PC-9 (cell line): ENCODE results near the gene SPRR1A. TPM values are rescaled to one million over a fixed set of nuclear protein-coding genes. Genes with fewer than 3 reads are reported as not detected.
A peak's percentile ranks its signal among the peaks of the same experiment; 100 is the strongest.

Experiments
- BruUV-seq: library from RNA; stranded (reverse); fragments of 400-500 nt; replicated peaks from 2 replicates; lab custom pipeline; 2021; lab: Mats Ljungman, UMichigan
- CTCF ChIA-PET: fragments of 300-600 bp; sonication (Branson Sonifier 250); formaldehyde crosslinking; loops from one replicate; lab custom pipeline; 2022; ENCODE audit warnings: antibody characterized with exemption; lab: Charles Lee
- POLR2A ChIA-PET: fragments of 300-600 bp; sonication (Branson Sonifier 250); formaldehyde crosslinking; loops from one replicate; lab custom pipeline; 2022; ENCODE audit warnings: antibody characterized with exemption; ENCODE audit not compliant: unreplicated experiment; lab: Charles Lee
- DNase-seq, 2 experiments: peaks; one replicate each; pipeline versions ENCODE4 v3.0.0 to v3.0.0-alpha.2; 2015 to 2022; ENCODE audit warnings: mixed read lengths in 1 of 2
- H2AFZ ChIP-seq: fragments of 200-600 bp; sonication (generic); 2 replicates; pipeline ENCODE4 v1.8.1; 2017; ENCODE audit warnings: antibody characterized with exemption
- H3F3A ChIP-seq: fragments of 200-600 bp; sonication (generic); 2 replicates; pipeline ENCODE4 v1.8.1; 2017; ENCODE audit warnings: antibody characterized with exemption, mild to moderate bottlenecking, low read depth; ENCODE audit not compliant: insufficient read depth
- H3K27ac ChIP-seq: fragments of 200-600 bp; sonication (generic); 2 replicates; pipeline ENCODE4 v1.6.1; 2016; ENCODE audit warnings: mixed run types
- H3K27me3 ChIP-seq: fragments of 200-600 bp; sonication (generic); 2 replicates; pipeline ENCODE4 v1.6.1; 2016; ENCODE audit warnings: low read depth, mixed run types; ENCODE audit not compliant: insufficient read depth
- H3K36me3 ChIP-seq: fragments of 200-600 bp; sonication (generic); 2 replicates; pipeline ENCODE4 v1.6.1; 2016; ENCODE audit warnings: low read depth, mixed run types
- H3K4me1 ChIP-seq: fragments of 200-600 bp; sonication (generic); replicated peaks from 2 replicates; pipeline ENCODE4 v1.6.1; 2016; ENCODE audit warnings: mixed run types; ENCODE audit not compliant: insufficient read depth
- H3K4me2 ChIP-seq: fragments of 200-600 bp; sonication (generic); 2 replicates; pipeline ENCODE4 v1.6.1; 2017; ENCODE audit warnings: mixed run types
- H3K4me3 ChIP-seq: fragments of 200-600 bp; sonication (generic); 2 replicates; pipeline ENCODE4 v1.6.1; 2016; ENCODE audit warnings: mixed run types
- H3K79me2 ChIP-seq: fragments of 200-600 bp; sonication (generic); 2 replicates; pipeline ENCODE4 v1.6.1; 2017; ENCODE audit warnings: low read depth, mixed run types
- H3K9me2 ChIP-seq: fragments of 200-600 bp; sonication (generic); 2 replicates; pipeline ENCODE4 v1.8.1; 2017; ENCODE audit warnings: mild to moderate bottlenecking; ENCODE audit not compliant: insufficient read depth
- H3K9me3 ChIP-seq: fragments of 200-600 bp; sonication (generic); 2 replicates; pipeline ENCODE4 v1.8.1; 2016; ENCODE audit warnings: low read depth; ENCODE audit not compliant: insufficient read depth
- H4K20me1 ChIP-seq: fragments of 200-600 bp; sonication (generic); 2 replicates; pipeline ENCODE4 v1.8.1; 2017; ENCODE audit not compliant: insufficient read depth
- EZH2 ChIP-seq: fragments of 200-600 bp; sonication (generic); IDR thresholded peaks from 2 replicates; pipeline ENCODE4 v1.8.0; 2017; ENCODE audit warnings: antibody characterized with exemption, low read depth
- intact Hi-C: fragments of 100-400 bp; cut with micrococcal nuclease; formaldehyde crosslinking; loops from one replicate; pipeline ENCODE4 v1.10.0; 2022; ENCODE audit not compliant: unreplicated experiment
- total RNA-seq: library from RNA; stranded (reverse); gene quantifications from 2 replicates; pipeline ENCODE4 v1.2.3, GENCODE V29; 2021
- TF ChIP-seq, protein P1 (sequence below): fragments of 200-600 bp; sonication (generic); conservative IDR thresholded peaks from 2 replicates; pipeline ENCODE4 v1.6.1; 2017; ENCODE audit warnings: mixed run types, antibody characterized with exemption, mild to moderate bottlenecking, moderate library complexity

SPRR1A gene
- total RNA-seq, 1 experiment from 2014 or later = not detected

DNA sequence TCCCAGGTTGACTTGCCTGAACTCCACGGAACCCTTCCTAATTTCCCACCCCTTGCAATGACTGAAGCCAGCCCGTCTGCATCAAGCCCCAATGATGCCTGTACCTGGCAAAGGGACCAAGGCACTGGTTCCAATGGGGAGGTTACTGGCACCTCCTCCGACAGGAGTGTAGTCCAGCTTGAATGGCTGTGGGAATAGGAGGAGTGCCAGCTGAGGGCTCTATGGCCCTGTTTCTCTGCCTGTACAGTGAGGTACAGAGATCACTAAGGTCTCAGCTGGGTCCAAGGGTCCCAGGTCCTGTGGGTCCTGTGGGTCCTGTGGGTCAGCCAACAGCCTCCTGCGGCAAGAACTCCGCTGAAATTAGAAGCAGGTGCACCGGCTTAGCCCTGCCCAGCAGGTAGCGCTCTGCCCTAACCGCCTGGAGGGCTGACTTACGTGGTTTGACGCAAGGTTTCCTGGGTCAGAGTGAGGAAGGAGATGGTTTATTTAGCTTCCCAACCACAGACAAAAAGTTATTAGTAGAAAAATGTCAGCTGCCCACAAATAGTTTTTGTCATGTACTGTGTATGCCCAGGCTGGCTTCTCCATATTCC, 23.3 kb upstream of the SPRR1A start:
- Histone ChIP-seq H3K36me3 (no peaks in the 10 kb centered on the region), H2AFZ (no peak overlapping the region), H3K79me2 (no peaks in the 10 kb centered on the region), H3K4me1 (peaks cover 23% of the 10 kb centered on the region), H3K4me3 (no peak overlapping the region), H4K20me1 (no peaks in the 10 kb centered on the region), H3K27ac (no peak overlapping the region), H3K4me2 (no peak overlapping the region), H3K9me3 (no peaks in the 10 kb centered on the region), H3K27me3 (no peaks in the 10 kb centered on the region), H3F3A (peaks cover 10% of the 10 kb centered on the region; the same call in 1 of the 2 replicates), H3K9me2 (no peaks in the 10 kb centered on the region)
- no TSS peak for BruUV-seq
- DNase-seq = no peak
- intact Hi-C loops = no loop called here
- TF ChIP-seq, protein P1, sequence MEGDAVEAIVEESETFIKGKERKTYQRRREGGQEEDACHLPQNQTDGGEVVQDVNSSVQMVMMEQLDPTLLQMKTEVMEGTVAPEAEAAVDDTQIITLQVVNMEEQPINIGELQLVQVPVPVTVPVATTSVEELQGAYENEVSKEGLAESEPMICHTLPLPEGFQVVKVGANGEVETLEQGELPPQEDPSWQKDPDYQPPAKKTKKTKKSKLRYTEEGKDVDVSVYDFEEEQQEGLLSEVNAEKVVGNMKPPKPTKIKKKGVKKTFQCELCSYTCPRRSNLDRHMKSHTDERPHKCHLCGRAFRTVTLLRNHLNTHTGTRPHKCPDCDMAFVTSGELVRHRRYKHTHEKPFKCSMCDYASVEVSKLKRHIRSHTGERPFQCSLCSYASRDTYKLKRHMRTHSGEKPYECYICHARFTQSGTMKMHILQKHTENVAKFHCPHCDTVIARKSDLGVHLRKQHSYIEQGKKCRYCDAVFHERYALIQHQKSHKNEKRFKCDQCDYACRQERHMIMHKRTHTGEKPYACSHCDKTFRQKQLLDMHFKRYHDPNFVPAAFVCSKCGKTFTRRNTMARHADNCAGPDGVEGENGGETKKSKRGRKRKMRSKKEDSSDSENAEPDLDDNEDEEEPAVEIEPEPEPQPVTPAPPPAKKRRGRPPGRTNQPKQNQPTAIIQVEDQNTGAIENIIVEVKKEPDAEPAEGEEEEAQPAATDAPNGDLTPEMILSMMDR = no peak
- TF ChIP-seq EZH2 = no peak
- POLR2A ChIA-PET = no interaction called here
- CTCF ChIA-PET = no interaction called here

DNA sequence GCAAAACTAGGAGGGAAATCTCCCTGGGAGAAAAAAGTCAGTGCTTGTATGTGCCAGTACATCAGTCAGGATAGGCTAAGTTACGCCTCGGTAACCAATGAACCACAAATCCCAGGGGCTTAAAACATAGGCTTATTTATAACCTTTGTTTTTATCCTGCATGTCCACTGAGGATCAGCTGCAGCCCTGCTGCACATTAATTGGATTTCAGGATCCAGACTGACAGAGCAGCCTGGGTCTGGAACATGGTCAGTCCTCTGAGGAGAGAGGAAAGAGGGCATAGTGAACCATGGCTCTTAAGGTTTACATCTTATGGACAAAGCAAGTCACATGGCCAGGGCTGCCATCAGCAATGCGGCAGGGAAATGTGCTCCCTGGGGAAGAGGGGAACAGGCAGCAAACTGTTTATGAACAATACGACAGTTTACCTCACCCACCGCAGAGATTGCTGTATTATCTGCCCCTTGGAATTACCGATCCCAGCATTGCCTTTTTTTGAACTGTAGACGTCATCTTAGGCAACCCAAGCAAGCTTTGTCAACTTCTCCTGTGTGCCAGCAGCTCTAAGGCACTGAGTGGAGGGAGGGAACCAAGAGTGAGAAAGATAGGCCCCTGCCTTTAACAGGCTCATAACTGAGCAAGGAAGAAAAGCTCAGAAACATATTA, 22.5 kb upstream of the SPRR1A start:
- ChIA-PET CTCF (no interaction called here), POLR2A (no interaction called here)
- intact Hi-C loops = no loop called here
- TF ChIP-seq EZH2 = no peak
- TF ChIP-seq, protein P1 = no peak
- H3K9me3 ChIP-seq = no peaks in the 10 kb centered on the region
- H3K4me1 ChIP-seq = peaks cover 27% of the 10 kb centered on the region
- H3K27ac ChIP-seq = no peak overlapping the region
- no TSS peak for BruUV-seq
- H3K9me2 ChIP-seq = no peaks in the 10 kb centered on the region
- no peaks in the 10 kb centered on the region for H4K20me1 ChIP-seq
- no peak for DNase-seq
- peaks cover 10% of the 10 kb centered on the region; the same call in 1 of the 2 replicates for H3F3A ChIP-seq
- H3K4me3 ChIP-seq = no peak overlapping the region
- H3K79me2 ChIP-seq = no peaks in the 10 kb centered on the region
- H3K27me3 ChIP-seq = no peaks in the 10 kb centered on the region
- H2AFZ ChIP-seq = no peak overlapping the region
- no peaks in the 10 kb centered on the region for H3K36me3 ChIP-seq
- H3K4me2 ChIP-seq = no peak overlapping the region

DNA sequence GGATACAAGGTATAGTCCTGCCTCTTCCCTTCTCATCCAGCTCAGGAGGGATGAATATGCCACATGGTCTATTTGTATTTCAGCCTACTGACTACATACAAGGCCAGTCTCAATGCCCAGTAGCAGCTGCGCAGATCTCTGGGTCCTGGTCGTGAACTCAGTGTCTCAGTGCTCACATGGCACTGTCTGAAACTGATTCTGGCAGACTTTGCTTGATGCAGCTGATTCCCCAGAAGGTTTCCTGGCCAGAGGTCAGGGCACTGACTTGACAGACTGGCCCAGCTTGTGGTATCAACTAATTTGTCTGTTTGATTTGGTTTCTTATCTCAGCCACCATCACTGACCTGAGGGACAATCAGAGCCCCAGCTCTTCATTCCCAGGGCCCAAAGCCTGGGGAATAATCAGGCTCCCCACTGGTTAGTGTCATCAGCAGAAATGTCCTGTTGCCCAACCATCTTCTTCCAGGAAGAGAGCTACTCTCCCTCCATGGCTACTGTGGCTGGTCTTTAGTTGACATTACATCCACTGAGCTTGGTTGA, 20.9 kb upstream of the SPRR1A start:
- H3K9me2 ChIP-seq = no peaks in the 10 kb centered on the region
- peaks cover 39% of the 10 kb centered on the region for H3K4me1 ChIP-seq
- no peak overlapping the region for H3K4me3 ChIP-seq
- peak overlapping the region; percentile 33; the same call in 1 of the 2 replicates for H3K27ac ChIP-seq
- peak overlapping the region; percentile 34; the same call in 1 of the 2 replicates for H3K4me2 ChIP-seq
- H3K9me3 ChIP-seq = no peaks in the 10 kb centered on the region
- BruUV-seq = no TSS peak
- H3F3A ChIP-seq = peaks cover 15% of the 10 kb centered on the region; the same call in 1 of the 2 replicates
- H4K20me1 ChIP-seq = no peaks in the 10 kb centered on the region
- no peaks in the 10 kb centered on the region for H3K27me3 ChIP-seq
- H3K36me3 ChIP-seq = no peaks in the 10 kb centered on the region
- POLR2A ChIA-PET = interaction anchor here (0.7 kb wide), 1 partner anchor 672 kb away, joined by 4 read pairs; no protein-coding TSS in a partner anchor
- H2AFZ ChIP-seq = no peak overlapping the region
- CTCF ChIA-PET = interaction anchor here (0.8 kb wide), 1 partner anchor 55 kb away, joined by 3 read pairs; the partner anchor contains the start of gene IVL
- intact Hi-C loops = loop anchor here (1.0 kb wide), 1 partner anchor 38 kb away; the partner anchor contains the start of gene SPRR3
- H3K79me2 ChIP-seq = no peaks in the 10 kb centered on the region
- TF ChIP-seq EZH2 = no peak
- TF ChIP-seq, protein P1 = no peak
- DNase-seq = peak; percentile 32 to 92
